HCT116 (cell line): ENCODE measurements around the gene CBX8.

Source experiments
- CTCF ChIP-seq, 3 experiments: fragments of 200-600 bp in 1 of 3; sonication (generic) in 1 of 3; IDR thresholded peaks in 2 of 3; conservative IDR thresholded peaks in 1 of 3; 2 replicates each; pipeline ENCODE4 v1.5.1; 2012 to 2017; ENCODE audit warnings: low read depth in 2 of 3, low read length in 2 of 3, antibody characterized with exemption in 1 of 3, borderline replicate concordance in 1 of 3, control low read depth in 1 of 3, mild to moderate bottlenecking in 1 of 3, mixed read lengths in 1 of 3, mixed run types in 1 of 3, moderate library complexity in 1 of 3; ENCODE audit not compliant: insufficient read depth in 1 of 3
- EZH2 ChIP-seq: fragments of 200-600 bp; sonication (generic); IDR thresholded peaks from 2 replicates; pipeline ENCODE4 v1.6.1; 2017; ENCODE audit warnings: antibody characterized with exemption, mixed run types
- FOSL1 ChIP-seq: IDR thresholded peaks from 2 replicates; pipeline ENCODE4 v1.6.1; 2012; ENCODE audit warnings: low read depth
- MAX ChIP-seq: IDR thresholded peaks from 2 replicates; pipeline ENCODE4 v1.6.1; 2012
- POLR2AphosphoS5 ChIP-seq: IDR thresholded peaks from 2 replicates; pipeline ENCODE4 v1.6.1; 2011; ENCODE audit warnings: mild to moderate bottlenecking, low read depth, low read length, moderate library complexity
- REST ChIP-seq: IDR thresholded peaks from 2 replicates; pipeline ENCODE4 v1.6.1; 2012; ENCODE audit warnings: low read depth
- SIN3A ChIP-seq: IDR thresholded peaks from 2 replicates; pipeline ENCODE4 v1.6.1; 2012; ENCODE audit warnings: low read depth
- SRF ChIP-seq: IDR thresholded peaks from 2 replicates; pipeline ENCODE4 v1.6.1; 2012; ENCODE audit warnings: low read depth
- TCF7L2 ChIP-seq: IDR thresholded peaks from 2 replicates; pipeline ENCODE4 v1.7.0; 2011; ENCODE audit warnings: borderline replicate concordance, inconsistent platforms; ENCODE audit not compliant: insufficient read depth, insufficient read length; ENCODE audit errors: extremely low read depth
- ZNF274 ChIP-seq: fragments of 200-500 bp; sonication (Bioruptor generic); IDR thresholded peaks from 2 replicates; pipeline ENCODE4 v1.6.1; 2014; ENCODE audit warnings: mild to moderate bottlenecking, low read depth, low read length, inconsistent platforms

- TF ChIP-seq CTCF (IDR thresholded peaks at IDR 0.05 in 2 of 3, conservative IDR thresholded peaks at IDR 0.05 in 1 of 3; ENCODE audit: borderline replicate concordance in 1 of 3, insufficient read depth in 1 of 3, low read depth in 2 of 3, low read length in 2 of 3), result peak; percentile 61 to 99 (median 91); a peak in 5 of 6 replicates
- TF ChIP-seq EZH2, result no peak
- no peak for TF ChIP-seq MAX
- TF ChIP-seq POLR2AphosphoS5, result peak; percentile 18; the same call in 1 of the 2 replicates
- TF ChIP-seq TCF7L2, result no peak
- no peak for TF ChIP-seq ZNF274
- TF ChIP-seq FOSL1, result no peak
- no peak for TF ChIP-seq SIN3A
- no peak for TF ChIP-seq REST
- TF ChIP-seq SRF, result no peak
Observed at GRCh38 chr17:79834565-79835469, 37.9 kb upstream of the CBX8 start.
